HG02623 (cell line): Measurements from ENCODE around the gene APLF.

ENCODE experiments used
- ATAC-seq: cut with Tn5 transposase; IDR thresholded peaks from one replicate; pipeline ENCODE4 v1.9.1; 2021; ENCODE audit warnings: moderate library complexity; ENCODE audit not compliant: unreplicated experiment

Gene APLF

GRCh38 chr2:68627615-68628014, 160.2 kb downstream of the APLF start:
- ATAC-seq, result no peak
